ENCODE data around the gene CEACAM6.

The CEACAM6 gene

DNA sequence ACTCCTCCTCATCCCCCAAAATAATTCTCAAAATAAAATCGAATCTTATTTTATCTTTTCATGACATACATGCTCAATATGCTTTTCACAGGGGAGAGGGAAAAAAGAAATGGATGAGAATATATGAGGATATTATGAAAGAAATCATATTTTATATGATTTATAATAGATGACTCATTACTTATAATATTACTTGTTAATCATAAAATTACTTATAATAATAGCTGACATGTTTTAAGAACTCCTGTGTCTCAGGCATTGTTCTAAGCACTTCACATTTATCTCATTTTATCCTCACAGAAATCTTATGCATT is 38.0 kb downstream of the CEACAM6 start:
- no peaks in the 10 kb centered on the region for H3K79me1 ChIP-seq (replicated peaks; ENCODE audit: low read length, poor library complexity, severe bottlenecking)
- DNase-seq, result no peak
- no peak overlapping the region for H2BK5ac ChIP-seq (ENCODE audit: low read depth, low read length, poor library complexity, severe bottlenecking)
- H2BK15ac ChIP-seq (ENCODE audit: low read depth, poor library complexity, severe bottlenecking), result no peak overlapping the region
- H3K14ac ChIP-seq (ENCODE audit: low read length in 2 of 2), result no peak overlapping the region
- H3K4me3 ChIP-seq (ENCODE audit: insufficient read depth in 1 of 2, low read depth in 1 of 2, low read length in 2 of 2), result no peak overlapping the region
- H2AFZ ChIP-seq (ENCODE audit: low read depth, low read length), result no peak overlapping the region
- no peak overlapping the region for H2BK12ac ChIP-seq (ENCODE audit: low read length in 2 of 2)
- H4K91ac ChIP-seq (ENCODE audit: low read length), result no peak overlapping the region
- H2BK120ac ChIP-seq (ENCODE audit: low read depth, low read length), result no peak overlapping the region
- H3K9me3 ChIP-seq (ENCODE audit: control insufficient read depth, low read length), result no peaks in the 10 kb centered on the region
- no peak overlapping the region for H3K9ac ChIP-seq (ENCODE audit: low read length)
- no peak overlapping the region for H3K18ac ChIP-seq (ENCODE audit: low read depth in 1 of 2, low read length in 2 of 2)
- H2AK5ac ChIP-seq (ENCODE audit: low read length, severe bottlenecking), result no peak overlapping the region
- no peak overlapping the region for H3K4ac ChIP-seq (ENCODE audit: low read depth in 1 of 2, low read length in 2 of 2)
- peaks cover 13 to 61% of the 10 kb centered on the region in 2 experiments for H3K27me3 ChIP-seq (ENCODE audit: control insufficient read depth in 1 of 2, insufficient read depth in 1 of 2, low read length in 2 of 2)
- no peak overlapping the region for H4K8ac ChIP-seq (ENCODE audit: low read length)
- no peaks in the 10 kb centered on the region for H3K36me3 ChIP-seq (ENCODE audit: control insufficient read depth in 1 of 2, insufficient read depth in 2 of 2, low read depth in 1 of 2, low read length in 2 of 2)
- H3K27ac ChIP-seq (ENCODE audit: low read length, poor library complexity, severe bottlenecking), result no peak overlapping the region
- no peak overlapping the region for H3K4me2 ChIP-seq (ENCODE audit: low read length, poor library complexity, severe bottlenecking)
- no CpG with 5 or more reads among the region's 1 CpG for WGBS
- no peaks in the 10 kb centered on the region for H3K4me1 ChIP-seq (ENCODE audit: control insufficient read depth, insufficient read depth, low read depth, low read length)
- H3K23ac ChIP-seq (ENCODE audit: low read length in 2 of 2), result no peak overlapping the region

DNA sequence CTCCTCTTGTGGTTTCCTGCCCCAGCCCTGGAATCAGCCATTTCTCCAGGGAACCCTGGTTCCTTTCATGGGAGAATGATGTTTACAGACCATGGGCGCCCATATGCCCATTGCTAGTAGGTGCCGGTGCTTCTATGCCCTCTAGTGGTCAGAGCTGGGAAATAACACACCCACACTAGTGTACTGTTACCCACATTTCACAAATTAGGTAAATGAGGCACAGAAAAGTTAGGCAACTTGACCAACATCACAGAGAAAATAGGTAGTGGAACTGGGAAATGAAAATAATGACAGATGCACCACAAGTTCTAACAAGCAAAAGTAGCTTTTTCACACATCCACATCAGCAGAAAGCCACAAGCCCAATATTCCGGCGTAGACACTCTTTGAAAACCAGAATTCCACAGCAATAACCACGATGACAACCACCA is 39.7 kb downstream of the CEACAM6 start:
- DNase-seq, result peak; percentile 27
- Histone ChIP-seq H3K36me3 (ENCODE audit: control insufficient read depth in 1 of 2, insufficient read depth in 2 of 2, low read depth in 1 of 2, low read length in 2 of 2) (no peaks in the 10 kb centered on the region), H2AFZ (ENCODE audit: low read depth, low read length) (no peak overlapping the region), H3K9me3 (ENCODE audit: control insufficient read depth, low read length) (no peaks in the 10 kb centered on the region), H4K8ac (ENCODE audit: low read length) (no peak overlapping the region), H3K4me1 (ENCODE audit: control insufficient read depth, insufficient read depth, low read depth, low read length) (no peaks in the 10 kb centered on the region), H3K4ac (ENCODE audit: low read depth in 1 of 2, low read length in 2 of 2) (no peak overlapping the region), H3K23ac (ENCODE audit: low read length in 2 of 2) (no peak overlapping the region), H3K27ac (ENCODE audit: low read length, poor library complexity, severe bottlenecking) (no peak overlapping the region), H2BK120ac (ENCODE audit: low read depth, low read length) (no peak overlapping the region), H3K9ac (ENCODE audit: low read length) (no peak overlapping the region), H3K27me3 (ENCODE audit: control insufficient read depth in 1 of 2, insufficient read depth in 1 of 2, low read length in 2 of 2) (peaks cover 10 to 59% of the 10 kb centered on the region in 2 experiments), H3K79me1 (replicated peaks; ENCODE audit: low read length, poor library complexity, severe bottlenecking) (no peaks in the 10 kb centered on the region), H3K4me3 (ENCODE audit: insufficient read depth in 1 of 2, low read depth in 1 of 2, low read length in 2 of 2) (no peak overlapping the region), H3K14ac (ENCODE audit: low read length in 2 of 2) (no peak overlapping the region), H2BK15ac (ENCODE audit: low read depth, poor library complexity, severe bottlenecking) (no peak overlapping the region), H3K18ac (ENCODE audit: low read depth in 1 of 2, low read length in 2 of 2) (no peak overlapping the region), H2BK5ac (ENCODE audit: low read depth, low read length, poor library complexity, severe bottlenecking) (no peak overlapping the region), H2AK5ac (ENCODE audit: low read length, severe bottlenecking) (no peak overlapping the region), H4K91ac (ENCODE audit: low read length) (no peak overlapping the region), H2BK12ac (ENCODE audit: low read length in 2 of 2) (no peak overlapping the region), H3K4me2 (ENCODE audit: low read length, poor library complexity, severe bottlenecking) (no peak overlapping the region)
- WGBS, result 66% methylated on average over 3 of the region's 5 CpGs

DNA sequence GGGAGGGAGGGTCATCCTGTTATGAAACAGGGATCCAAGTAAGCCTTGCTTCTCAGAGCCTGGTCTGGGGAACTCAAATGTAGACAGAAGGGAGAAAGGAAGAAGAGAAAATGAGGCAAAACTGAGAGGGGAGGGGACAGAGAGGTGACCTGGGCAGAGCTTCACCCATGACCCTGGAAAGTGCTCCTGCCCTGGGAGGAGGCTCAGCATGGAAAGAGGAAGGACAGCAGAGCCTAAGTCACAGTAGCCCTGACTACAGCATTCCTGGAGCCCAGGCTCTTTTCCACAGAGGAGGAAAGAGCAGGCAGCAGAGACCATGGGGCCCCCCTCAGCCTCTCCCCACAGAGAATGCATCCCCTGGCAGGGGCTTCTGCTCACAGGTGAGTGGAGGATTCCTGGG is 41.0 kb downstream of the CEACAM6 start, which contains the start of gene CEACAM3:
Gene CEACAM3, plus strand, starts transcription at position 226 of the 400 bp plus-strand sequence. Its CDS starts 91 bp downstream, at position 317.
- no peak within 1 kb of the TSS for H2BK15ac ChIP-seq (ENCODE audit: low read depth, poor library complexity, severe bottlenecking)
- H3K4ac ChIP-seq (ENCODE audit: low read depth in 1 of 2, low read length in 2 of 2), result no peak within 1 kb of the TSS
- no peak within 1 kb of the TSS for H4K91ac ChIP-seq (ENCODE audit: low read length)
- no peak within 1 kb of the TSS for H3K4me2 ChIP-seq (ENCODE audit: low read length, poor library complexity, severe bottlenecking)
- H3K18ac ChIP-seq (ENCODE audit: low read depth in 1 of 2, low read length in 2 of 2), result no peak within 1 kb of the TSS
- H2BK5ac ChIP-seq (ENCODE audit: low read depth, low read length, poor library complexity, severe bottlenecking), result no peak within 1 kb of the TSS
- H3K79me1 ChIP-seq (replicated peaks; ENCODE audit: low read length, poor library complexity, severe bottlenecking), result no peaks in the 10 kb centered on the region
- H2BK120ac ChIP-seq (ENCODE audit: low read depth, low read length), result no peak within 1 kb of the TSS
- DNase-seq, result no peak
- no peak within 1 kb of the TSS for H4K8ac ChIP-seq (ENCODE audit: low read length)
- no peak within 1 kb of the TSS for H2AFZ ChIP-seq (ENCODE audit: low read depth, low read length)
- no peak within 1 kb of the TSS for H3K4me3 ChIP-seq (ENCODE audit: insufficient read depth in 1 of 2, low read depth in 1 of 2, low read length in 2 of 2)
- peaks cover 15 to 53% of the 10 kb centered on the region in 2 experiments for H3K27me3 ChIP-seq (ENCODE audit: control insufficient read depth in 1 of 2, insufficient read depth in 1 of 2, low read length in 2 of 2)
- no peaks in the 10 kb centered on the region for H3K9me3 ChIP-seq (ENCODE audit: control insufficient read depth, low read length)
- H3K27ac ChIP-seq (ENCODE audit: low read length, poor library complexity, severe bottlenecking), result no peak within 1 kb of the TSS
- no peaks in the 10 kb centered on the region for H3K36me3 ChIP-seq (ENCODE audit: control insufficient read depth in 1 of 2, insufficient read depth in 2 of 2, low read depth in 1 of 2, low read length in 2 of 2)
- H2BK12ac ChIP-seq (ENCODE audit: low read length in 2 of 2), result no peak within 1 kb of the TSS
- no peaks in the 10 kb centered on the region for H3K4me1 ChIP-seq (ENCODE audit: control insufficient read depth, insufficient read depth, low read depth, low read length)
- H3K23ac ChIP-seq (ENCODE audit: low read length in 2 of 2), result no peak within 1 kb of the TSS
- H2AK5ac ChIP-seq (ENCODE audit: low read length, severe bottlenecking), result no peak within 1 kb of the TSS
- no peak within 1 kb of the TSS for H3K9ac ChIP-seq (ENCODE audit: low read length)
- no peak within 1 kb of the TSS for H3K14ac ChIP-seq (ENCODE audit: low read length in 2 of 2)

DNA sequence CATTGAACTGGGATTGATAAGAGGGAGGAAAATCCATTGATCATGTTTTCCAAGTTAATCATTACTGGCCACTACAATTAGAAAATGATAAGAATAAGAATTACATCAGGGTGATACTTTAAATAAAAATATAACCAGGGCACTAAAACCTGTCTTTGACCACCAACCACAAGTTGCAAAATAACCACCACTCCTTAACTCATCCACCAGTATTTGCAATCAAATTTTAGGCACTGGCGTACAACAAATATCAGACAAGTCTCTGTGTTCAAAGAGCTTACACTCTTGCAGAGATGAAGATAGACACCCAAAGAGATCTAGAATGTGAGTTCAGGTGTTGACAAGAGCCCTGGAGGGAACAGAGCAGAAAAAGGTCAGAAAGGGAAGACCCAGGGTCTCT is 41.6 kb downstream of the CEACAM6 start:
- no peak for DNase-seq

More for the DNA sequence above, 41.6 kb downstream of the CEACAM6 start:
- no peak overlapping the region for H3K4me3 ChIP-seq (ENCODE audit: insufficient read depth in 1 of 2, low read depth in 1 of 2, low read length in 2 of 2)
- no peak overlapping the region for H4K8ac ChIP-seq (ENCODE audit: low read length)
- H3K27me3 ChIP-seq (ENCODE audit: control insufficient read depth in 1 of 2, insufficient read depth in 1 of 2, low read length in 2 of 2), result peaks cover 20 to 48% of the 10 kb centered on the region in 2 experiments
- no peak overlapping the region for H4K91ac ChIP-seq (ENCODE audit: low read length)
- no peak overlapping the region for H3K9ac ChIP-seq (ENCODE audit: low read length)
- H3K4ac ChIP-seq (ENCODE audit: low read depth in 1 of 2, low read length in 2 of 2), result no peak overlapping the region
- no peak overlapping the region for H2BK12ac ChIP-seq (ENCODE audit: low read length in 2 of 2)
- H3K9me3 ChIP-seq (ENCODE audit: control insufficient read depth, low read length), result no peaks in the 10 kb centered on the region
- H3K79me1 ChIP-seq (replicated peaks; ENCODE audit: low read length, poor library complexity, severe bottlenecking), result no peaks in the 10 kb centered on the region
- no peak overlapping the region for H3K27ac ChIP-seq (ENCODE audit: low read length, poor library complexity, severe bottlenecking)
- no peak overlapping the region for H2BK5ac ChIP-seq (ENCODE audit: low read depth, low read length, poor library complexity, severe bottlenecking)
- no peaks in the 10 kb centered on the region for H3K4me1 ChIP-seq (ENCODE audit: control insufficient read depth, insufficient read depth, low read depth, low read length)
- H3K4me2 ChIP-seq (ENCODE audit: low read length, poor library complexity, severe bottlenecking), result no peak overlapping the region
- H2BK15ac ChIP-seq (ENCODE audit: low read depth, poor library complexity, severe bottlenecking), result no peak overlapping the region
- 86% methylated on average over 1 of the region's 1 CpG for WGBS
- no peak overlapping the region for H2AFZ ChIP-seq (ENCODE audit: low read depth, low read length)
- H2AK5ac ChIP-seq (ENCODE audit: low read length, severe bottlenecking), result no peak overlapping the region
- H3K36me3 ChIP-seq (ENCODE audit: control insufficient read depth in 1 of 2, insufficient read depth in 2 of 2, low read depth in 1 of 2, low read length in 2 of 2), result no peaks in the 10 kb centered on the region
- H3K18ac ChIP-seq (ENCODE audit: low read depth in 1 of 2, low read length in 2 of 2), result no peak overlapping the region
- no peak overlapping the region for H3K23ac ChIP-seq (ENCODE audit: low read length in 2 of 2)
- no peak overlapping the region for H3K14ac ChIP-seq (ENCODE audit: low read length in 2 of 2)
- no peak overlapping the region for H2BK120ac ChIP-seq (ENCODE audit: low read depth, low read length)
